Measurements from ENCODE around the gene USP48. TPM values are rescaled to one million over a fixed set of nuclear protein-coding genes. Genes with fewer than 3 reads are reported as not detected.

The USP48 gene
- total RNA-seq, 1 experiment from 2014 or later, result 34.3 TPM

DNA sequence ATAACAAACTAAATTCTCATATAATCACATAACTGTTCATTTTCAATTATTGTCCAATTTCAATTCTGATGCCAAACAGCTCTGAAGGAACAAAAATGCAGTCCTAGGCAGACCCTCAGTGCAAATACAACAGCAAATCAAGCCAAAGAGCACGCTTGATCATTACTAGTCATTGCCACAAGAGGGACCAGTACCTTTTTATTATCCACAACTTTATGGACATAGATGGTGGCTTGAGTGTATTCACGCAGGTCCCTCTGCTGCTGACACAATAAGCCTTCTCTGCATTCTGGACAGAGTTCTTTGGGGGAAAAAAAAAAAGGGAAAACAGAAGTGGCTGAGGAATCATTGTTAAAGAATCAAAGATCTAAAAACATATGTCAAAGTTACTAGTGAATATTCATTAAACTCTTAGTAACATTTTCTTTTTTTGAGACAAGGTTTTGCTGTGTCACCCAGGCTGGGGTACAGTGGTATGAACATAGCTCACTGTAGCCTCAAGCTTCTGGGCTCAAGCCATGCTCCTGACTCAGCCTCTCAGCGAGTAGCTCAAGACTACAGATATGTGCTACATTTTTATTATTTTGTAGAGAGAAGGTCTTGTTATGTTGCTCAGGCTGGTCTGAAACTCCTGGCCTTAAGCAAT, 79.5 kb downstream of the USP48 start:
- Histone ChIP-seq H3K4me1 (replicated peaks) (no peaks in the 10 kb centered on the region), H3K4me3 (no peak overlapping the region), H3K27ac (no peak overlapping the region), H3K36me3 (peaks cover 47% of the 10 kb centered on the region), H3K9me3 (replicated peaks) (no peaks in the 10 kb centered on the region), H3K27me3 (replicated peaks) (no peaks in the 10 kb centered on the region)
- peak in 1 of 2 experiments; percentile 46 for DNase-seq (ENCODE audit: low read depth in 1 of 2, low spot score in 2 of 2)

- no peak for DNase-seq (ENCODE audit: low read depth in 1 of 2, low spot score in 2 of 2)
- Histone ChIP-seq H3K36me3 (peaks cover 45% of the 10 kb centered on the region), H3K27ac (no peak overlapping the region)
These were observed 80.2 kb downstream of the USP48 start for GRCh38 chr1:21702780-21703179.

DNA sequence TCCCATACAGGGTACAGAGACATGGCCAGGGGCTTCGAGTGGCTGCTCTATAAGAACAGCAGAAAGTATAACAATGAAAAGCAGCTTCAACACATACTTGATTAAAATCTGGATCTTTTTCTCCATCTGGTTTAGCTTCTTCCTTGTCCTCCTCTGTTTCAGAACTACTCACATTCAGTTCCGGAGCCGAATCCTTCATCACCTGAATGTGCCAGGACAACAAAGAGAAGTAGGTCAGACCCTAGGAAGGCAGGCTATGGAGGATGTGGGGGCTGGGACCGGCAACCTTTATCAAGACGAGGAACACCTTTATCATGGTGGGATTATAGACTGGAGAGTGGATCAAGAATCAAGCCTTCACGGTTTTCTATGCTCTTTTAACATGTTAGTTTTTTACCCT, 81.5 kb downstream of the USP48 start:
- H3K9me3 ChIP-seq (replicated peaks), result no peaks in the 10 kb centered on the region
- H3K27me3 ChIP-seq (replicated peaks), result no peaks in the 10 kb centered on the region
- peaks cover 43% of the 10 kb centered on the region for H3K36me3 ChIP-seq
- no peak overlapping the region for H3K4me3 ChIP-seq
- H3K4me1 ChIP-seq (replicated peaks), result no peaks in the 10 kb centered on the region; the same call in 1 of the 2 replicates
- H3K27ac ChIP-seq, result no peak overlapping the region
- DNase-seq (ENCODE audit: low read depth in 1 of 2, low spot score in 2 of 2), result no peak

More at GRCh38 chr1:21702780-21703179, 80.2 kb downstream of the USP48 start:
- Histone ChIP-seq H3K9me3 (replicated peaks) (no peaks in the 10 kb centered on the region), H3K4me3 (no peak overlapping the region), H3K4me1 (replicated peaks) (no peaks in the 10 kb centered on the region), H3K27me3 (replicated peaks) (no peaks in the 10 kb centered on the region)

- Histone ChIP-seq H3K27me3 (replicated peaks) (no peaks in the 10 kb centered on the region), H3K36me3 (peaks cover 51% of the 10 kb centered on the region), H3K4me3 (no peak overlapping the region), H3K27ac (no peak overlapping the region), H3K9me3 (replicated peaks) (no peaks in the 10 kb centered on the region), H3K4me1 (replicated peaks) (no peaks in the 10 kb centered on the region; the same call in 1 of the 2 replicates)
- no peak for DNase-seq (ENCODE audit: low read depth in 1 of 2, low spot score in 2 of 2)
These were observed 82.9 kb downstream of the USP48 start for GRCh38 chr1:21700094-21700493.

GRCh38 chr1:21696931-21697330, 86.0 kb downstream of the USP48 start:
- peak in 1 of 2 experiments; percentile 9 for DNase-seq (ENCODE audit: low read depth in 1 of 2, low spot score in 2 of 2)
- H3K36me3 ChIP-seq, result peaks cover 52% of the 10 kb centered on the region
- H3K4me3 ChIP-seq, result no peak overlapping the region
- no peaks in the 10 kb centered on the region for H3K9me3 ChIP-seq (replicated peaks)
- no peak overlapping the region for H3K27ac ChIP-seq
- no peaks in the 10 kb centered on the region; the same call in 1 of the 2 replicates for H3K4me1 ChIP-seq (replicated peaks)
- no peaks in the 10 kb centered on the region for H3K27me3 ChIP-seq (replicated peaks)

- peaks cover 61% of the 10 kb centered on the region for H3K36me3 ChIP-seq
- no peak for DNase-seq (ENCODE audit: low read depth in 1 of 2, low spot score in 2 of 2)
- no peaks in the 10 kb centered on the region; the same call in 1 of the 2 replicates for H3K4me1 ChIP-seq (replicated peaks)
- H3K27ac ChIP-seq, result no peak overlapping the region
- no peaks in the 10 kb centered on the region for H3K27me3 ChIP-seq (replicated peaks)
- H3K9me3 ChIP-seq (replicated peaks), result no peaks in the 10 kb centered on the region
- no peak overlapping the region for H3K4me3 ChIP-seq
These were observed 89.2 kb downstream of the USP48 start for GRCh38 chr1:21693732-21694131.

DNA sequence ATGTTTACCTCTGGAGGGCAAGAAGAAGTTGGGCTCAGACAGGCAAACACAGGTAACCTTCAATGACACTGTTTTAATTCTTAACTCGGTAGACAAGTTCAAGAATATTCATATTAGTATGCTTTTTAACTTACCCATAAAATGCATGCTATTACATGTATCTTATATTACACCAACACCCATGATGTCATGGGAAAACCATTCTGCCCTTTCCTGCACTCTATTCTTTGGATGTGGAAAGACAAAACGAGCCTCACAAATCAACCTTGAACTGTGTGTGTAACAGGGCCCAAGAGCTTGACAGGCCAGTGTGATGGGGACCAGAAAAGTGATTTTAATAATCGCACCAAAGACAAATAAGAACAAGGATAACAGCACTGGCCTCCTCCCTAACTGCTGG, 91.2 kb downstream of the USP48 start:
- Histone ChIP-seq H3K4me3 (no peak overlapping the region), H3K27me3 (replicated peaks) (no peaks in the 10 kb centered on the region), H3K4me1 (replicated peaks) (no peaks in the 10 kb centered on the region), H3K27ac (no peak overlapping the region), H3K9me3 (replicated peaks) (no peaks in the 10 kb centered on the region), H3K36me3 (peaks cover 80% of the 10 kb centered on the region)
- DNase-seq (ENCODE audit: low read depth in 1 of 2, low spot score in 2 of 2), result no peak

- no peaks in the 10 kb centered on the region for H3K9me3 ChIP-seq (replicated peaks)
- H3K4me1 ChIP-seq (replicated peaks), result no peaks in the 10 kb centered on the region
- no peak overlapping the region for H3K27ac ChIP-seq
- no peaks in the 10 kb centered on the region for H3K27me3 ChIP-seq (replicated peaks)
- DNase-seq (ENCODE audit: low read depth in 1 of 2, low spot score in 2 of 2), result no peak
- peaks cover 83% of the 10 kb centered on the region for H3K36me3 ChIP-seq
- H3K4me3 ChIP-seq, result no peak overlapping the region
These were observed 93.1 kb downstream of the USP48 start for GRCh38 chr1:21689661-21690372.

DNA sequence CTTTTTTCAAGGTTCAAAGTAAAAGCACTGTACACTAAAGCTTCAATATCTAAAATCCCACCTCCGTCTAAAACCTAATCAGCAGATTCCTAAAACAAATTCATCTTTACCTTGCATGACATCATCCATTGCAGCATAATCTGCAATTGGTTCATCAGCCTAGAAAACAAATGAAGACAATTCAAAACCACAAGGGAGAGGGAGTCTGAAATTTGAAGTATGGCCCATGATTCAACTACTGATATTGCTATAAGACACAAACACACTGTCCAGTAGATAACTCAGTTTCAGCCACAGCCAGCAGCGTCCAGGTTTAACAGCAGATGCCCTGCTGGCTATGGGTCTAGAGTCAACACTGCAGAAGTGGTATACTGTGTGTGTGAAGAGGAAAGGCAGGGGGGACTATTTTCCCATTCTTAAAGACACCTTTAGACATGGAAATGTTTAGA, 95.8 kb downstream of the USP48 start:
- Histone ChIP-seq H3K9me3 (replicated peaks) (no peaks in the 10 kb centered on the region), H3K4me1 (replicated peaks) (no peaks in the 10 kb centered on the region), H3K4me3 (no peak overlapping the region), H3K36me3 (peaks cover 77% of the 10 kb centered on the region), H3K27me3 (replicated peaks) (no peaks in the 10 kb centered on the region), H3K27ac (no peak overlapping the region)
- DNase-seq (ENCODE audit: low read depth in 1 of 2, low spot score in 2 of 2), result no peak

DNA sequence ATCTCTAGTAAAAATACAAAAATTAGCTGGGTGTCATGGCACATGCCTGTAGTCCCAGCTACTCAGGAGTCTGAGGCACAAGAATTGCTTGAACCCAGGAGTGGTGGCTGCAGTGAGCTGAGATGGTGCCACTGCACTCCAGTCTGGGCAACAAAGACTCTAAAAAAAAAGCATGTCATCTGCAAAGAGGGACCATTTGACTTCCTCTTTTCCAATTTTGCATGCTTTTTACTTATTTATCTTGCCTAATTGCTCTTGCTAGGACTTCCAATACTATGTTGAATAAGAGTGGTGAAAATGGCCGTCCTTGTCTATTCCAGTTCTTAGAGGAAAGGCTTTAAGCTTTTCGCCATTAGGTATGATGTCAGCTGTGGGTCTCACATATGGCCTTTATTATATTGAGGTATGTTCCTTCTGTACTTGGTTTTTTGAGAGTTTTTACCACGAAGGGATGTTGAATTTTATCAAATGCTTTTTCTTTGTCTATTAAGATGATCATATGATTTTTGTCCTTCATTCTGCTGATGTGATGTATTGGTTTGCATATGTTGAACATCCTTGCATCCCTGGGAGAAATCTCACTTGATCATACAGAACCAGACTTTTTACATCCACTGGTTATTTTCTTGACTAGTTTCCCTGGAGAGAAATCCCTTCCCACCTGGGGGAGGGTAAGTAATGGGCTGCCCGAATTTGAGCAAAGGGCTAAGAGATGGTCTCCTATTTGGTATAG, 96.8 kb downstream of the USP48 start:
- H3K36me3 ChIP-seq, result peaks cover 76% of the 10 kb centered on the region
- DNase-seq (ENCODE audit: low read depth in 1 of 2, low spot score in 2 of 2), result no peak
- H3K9me3 ChIP-seq (replicated peaks), result no peaks in the 10 kb centered on the region
- H3K4me1 ChIP-seq (replicated peaks), result no peaks in the 10 kb centered on the region
- no peaks in the 10 kb centered on the region for H3K27me3 ChIP-seq (replicated peaks)
- no peak overlapping the region for H3K4me3 ChIP-seq
- H3K27ac ChIP-seq, result no peak overlapping the region

DNA sequence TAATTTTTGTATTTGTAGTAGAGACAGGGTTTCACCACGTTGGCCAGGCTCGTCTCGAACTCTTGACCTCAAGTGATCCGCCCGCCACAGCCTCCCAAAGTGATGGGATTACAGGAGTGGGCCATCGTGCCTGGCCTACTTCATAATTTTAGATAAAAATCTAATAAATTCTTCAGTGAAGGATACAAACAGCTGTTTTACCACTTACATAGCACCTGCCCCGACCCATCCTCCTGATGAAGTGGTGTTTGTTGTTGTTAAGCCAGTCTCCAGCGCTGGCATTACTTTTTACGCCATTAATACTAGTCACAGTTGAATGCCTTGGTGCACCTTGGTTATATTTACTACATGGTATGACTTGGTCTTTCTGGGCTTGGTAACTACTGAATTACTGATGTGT, 101.5 kb downstream of the USP48 start:
- H3K36me3 ChIP-seq, result peaks cover 51% of the 10 kb centered on the region
- DNase-seq (ENCODE audit: low read depth in 1 of 2, low spot score in 2 of 2), result no peak

DNA sequence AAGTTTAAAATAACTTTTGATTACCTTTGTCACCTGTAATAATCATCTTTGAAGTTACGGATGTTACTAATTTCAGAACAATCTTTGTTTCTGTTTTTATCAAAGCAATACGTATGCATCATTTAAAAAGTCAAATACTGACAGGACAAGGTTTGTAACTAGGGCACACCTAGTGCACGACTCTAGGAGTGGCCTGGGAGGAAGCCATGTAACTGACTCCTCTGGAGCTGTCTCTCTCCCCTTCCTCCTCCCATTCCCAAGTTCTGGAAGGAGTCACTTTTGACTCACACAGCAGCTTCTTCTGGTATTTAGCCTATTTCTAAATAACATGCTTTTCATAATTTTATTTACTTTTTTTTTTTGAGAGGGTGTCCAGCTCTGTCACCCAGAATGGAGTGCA, 102.0 kb downstream of the USP48 start:
- H3K27ac ChIP-seq, result no peak overlapping the region
- H3K4me3 ChIP-seq, result no peak overlapping the region
- H3K27me3 ChIP-seq (replicated peaks), result no peaks in the 10 kb centered on the region
- DNase-seq (ENCODE audit: low read depth in 1 of 2, low spot score in 2 of 2), result no peak
- H3K9me3 ChIP-seq (replicated peaks), result no peaks in the 10 kb centered on the region
- no peaks in the 10 kb centered on the region for H3K4me1 ChIP-seq (replicated peaks)
- H3K36me3 ChIP-seq, result peaks cover 46% of the 10 kb centered on the region

More for the DNA sequence above, 101.5 kb downstream of the USP48 start:
- Histone ChIP-seq H3K27me3 (replicated peaks) (no peaks in the 10 kb centered on the region), H3K4me1 (replicated peaks) (no peaks in the 10 kb centered on the region), H3K4me3 (no peak overlapping the region), H3K9me3 (replicated peaks) (no peaks in the 10 kb centered on the region), H3K27ac (no peak overlapping the region)

- no peaks in the 10 kb centered on the region for H3K4me1 ChIP-seq (replicated peaks)
- H3K9me3 ChIP-seq (replicated peaks), result no peaks in the 10 kb centered on the region
- H3K36me3 ChIP-seq, result peaks cover 40% of the 10 kb centered on the region
- no peak overlapping the region for H3K27ac ChIP-seq
- no peaks in the 10 kb centered on the region for H3K27me3 ChIP-seq (replicated peaks)
- DNase-seq (ENCODE audit: low read depth in 1 of 2, low spot score in 2 of 2), result no peak
- H3K4me3 ChIP-seq, result no peak overlapping the region
These were observed 102.6 kb downstream of the USP48 start for GRCh38 chr1:21680381-21680780.

DNA sequence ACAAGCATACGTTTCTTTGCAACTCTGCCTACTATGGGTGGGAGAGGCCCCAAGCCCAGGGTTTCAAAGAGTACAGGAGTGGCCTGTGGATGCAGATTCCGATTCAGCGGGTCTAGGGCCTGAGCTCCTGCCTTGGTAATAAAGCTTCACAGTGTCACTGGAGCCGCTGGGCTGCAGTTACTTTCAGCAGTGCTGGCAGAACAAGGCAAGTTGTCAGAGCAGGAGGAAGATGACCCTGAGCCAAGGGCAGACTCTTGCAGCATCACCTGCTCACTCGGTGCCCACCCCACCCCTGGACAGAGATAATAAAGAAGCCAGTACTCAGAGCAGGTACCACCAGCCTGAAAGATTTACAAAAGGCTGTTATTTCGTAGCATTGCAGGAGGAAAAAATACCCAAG, 105.8 kb downstream of the USP48 start:
- Histone ChIP-seq H3K27ac (no peak overlapping the region), H3K4me3 (no peak overlapping the region), H3K4me1 (replicated peaks) (no peaks in the 10 kb centered on the region), H3K36me3 (peaks cover 22% of the 10 kb centered on the region), H3K9me3 (replicated peaks) (no peaks in the 10 kb centered on the region), H3K27me3 (replicated peaks) (peaks cover 6% of the 10 kb centered on the region)
- no peak for DNase-seq (ENCODE audit: low read depth in 1 of 2, low spot score in 2 of 2)

Data from SJSA1 (cell line).